VCaP (cell line): Measurements from ENCODE around the gene RFX4.

Source experiments
- H3K27ac ChIP-seq: fragments of 450-650 bp; 2 replicates; pipeline ENCODE4 v1.5.1; 2017
- CTCF ChIP-seq: fragments of 450-650 bp; conservative IDR thresholded peaks from 2 replicates; pipeline ENCODE4 v1.5.1; 2017; ENCODE audit warnings: mild to moderate bottlenecking, moderate library complexity

The RFX4 gene

GRCh38 chr12:106769546-106769945, 186.7 kb downstream of the RFX4 start:
- no peak overlapping the region for H3K27ac ChIP-seq

DNA sequence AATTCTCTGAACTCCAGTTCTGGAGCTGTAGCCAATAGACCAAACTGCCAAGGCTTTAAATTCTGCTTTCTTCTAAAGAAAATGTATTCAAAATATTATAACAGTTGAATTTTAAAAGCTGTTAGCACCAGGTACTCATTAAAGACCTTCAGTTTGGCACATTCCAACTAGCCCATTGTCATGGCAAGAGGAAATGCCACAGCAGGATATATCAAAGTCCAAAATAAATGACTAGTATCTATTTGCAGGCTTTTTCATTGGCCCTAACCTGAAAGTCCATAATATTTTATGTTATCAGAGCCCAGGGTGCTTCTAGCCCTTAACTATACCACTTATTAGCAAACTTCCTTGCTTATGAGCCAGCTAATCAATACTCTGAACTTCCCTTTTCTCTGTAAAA, 188.6 kb downstream of the RFX4 start:
- TF ChIP-seq CTCF: no peak
- H3K27ac ChIP-seq: no peak overlapping the region

More at GRCh38 chr12:106769546-106769945, 186.7 kb downstream of the RFX4 start:
- no peak for TF ChIP-seq CTCF

GRCh38 chr12:106773286-106774004, 190.6 kb downstream of the RFX4 start:
- no peak for TF ChIP-seq CTCF
- peak overlapping the region; percentile 87 for H3K27ac ChIP-seq

DNA sequence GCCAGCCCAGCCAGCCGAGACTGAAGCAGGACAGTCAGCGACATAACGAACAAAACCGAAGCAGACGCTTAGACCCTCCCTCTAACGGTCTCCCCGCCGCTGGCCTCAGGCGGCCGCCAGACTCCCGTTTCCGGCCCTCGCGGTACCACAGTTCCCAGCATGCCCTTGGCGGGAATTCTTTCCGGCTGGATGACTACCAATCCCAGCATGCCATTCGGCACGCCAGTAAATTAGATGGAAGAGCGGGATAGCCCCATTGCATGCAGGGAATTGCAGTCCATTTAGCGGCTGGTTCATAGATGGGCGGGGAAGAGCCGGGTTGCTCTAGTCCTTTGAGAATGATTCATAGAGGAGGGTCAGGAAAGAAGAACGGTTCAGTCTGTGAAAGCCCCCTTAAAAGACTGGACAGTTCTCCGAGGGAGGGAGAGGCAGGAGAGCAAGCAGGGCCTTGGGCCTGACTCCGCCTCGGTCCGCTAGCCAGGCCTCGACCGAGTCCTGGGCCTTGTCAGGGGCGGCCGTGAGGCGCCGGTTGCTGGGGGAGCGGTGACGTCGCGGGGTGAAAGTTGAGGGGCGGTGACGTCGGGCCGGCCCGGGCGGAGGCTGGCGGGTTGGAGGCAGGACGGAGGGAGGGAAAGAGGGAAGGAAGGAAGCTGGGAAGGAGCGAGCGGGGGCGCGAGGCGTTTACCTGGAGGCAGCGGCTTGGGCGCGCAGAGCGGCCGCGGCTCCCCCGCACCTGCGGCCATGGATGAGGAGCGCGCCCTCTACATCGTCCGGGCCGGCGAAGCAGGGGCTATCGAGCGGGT, 191.4 kb downstream of the RFX4 start, which contains the start of gene RIC8B:
RIC8B (plus strand) TSS at position 678 of the 803 bp plus-strand sequence; CDS start at position 742, 64 bp downstream.
- H3K27ac ChIP-seq: peak within 1 kb of the TSS; percentile 87
- TF ChIP-seq CTCF: no peak; the same call in 1 of the 2 replicates

DNA sequence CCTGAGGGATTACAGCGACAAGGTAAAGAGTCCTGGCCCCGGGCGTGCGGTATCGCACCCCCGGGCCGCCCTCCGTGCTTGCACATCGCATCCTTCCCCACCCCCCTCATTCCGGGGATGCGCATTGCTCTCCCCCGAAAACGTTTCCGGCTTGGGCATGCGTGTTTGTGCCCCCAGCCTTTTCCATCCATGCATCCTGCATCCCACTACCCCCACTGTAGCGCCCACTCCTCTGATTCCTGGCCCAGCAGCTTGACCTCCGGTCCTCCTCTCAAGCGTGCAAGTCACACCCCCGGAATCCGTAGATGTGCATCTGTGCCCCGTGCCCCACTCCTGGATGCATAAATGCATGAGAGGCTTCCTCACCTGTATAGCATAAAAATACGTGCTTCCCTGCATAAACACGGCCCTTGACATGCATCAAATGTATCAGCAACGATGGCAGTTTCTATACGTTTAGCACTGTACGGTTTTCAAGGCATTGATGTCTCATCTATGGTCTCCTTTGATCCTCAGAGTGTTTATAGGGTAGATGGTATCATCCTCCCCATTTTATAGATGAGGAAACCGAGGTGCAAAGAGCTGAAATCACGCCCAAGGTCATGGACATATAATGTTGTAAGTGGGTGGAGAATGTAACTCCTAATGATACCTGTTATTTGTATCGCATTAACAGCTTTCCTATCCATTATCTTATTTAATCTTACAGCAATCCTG, 192.2 kb downstream of the RFX4 start:
- no peak for TF ChIP-seq CTCF
- H3K27ac ChIP-seq: peak overlapping the region; percentile 87

DNA sequence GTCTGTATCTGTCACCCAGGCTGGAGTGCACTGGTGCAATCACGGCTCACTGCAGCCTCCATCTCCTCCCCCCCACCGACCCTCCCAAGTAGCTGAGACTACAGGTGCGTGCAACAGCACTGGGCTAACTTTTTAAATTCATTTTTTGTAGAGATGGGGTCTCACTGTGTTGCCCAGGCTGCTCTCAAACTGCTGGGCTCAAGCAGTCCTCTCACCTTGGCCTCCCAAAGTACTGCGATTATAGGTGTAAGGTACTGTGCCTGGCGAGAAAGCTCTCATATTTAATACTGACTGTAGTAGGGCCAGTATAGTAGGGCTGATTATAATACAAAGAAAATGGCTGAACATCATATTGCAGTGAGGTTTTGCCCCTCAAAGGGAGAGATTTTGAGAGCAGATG, 194.1 kb downstream of the RFX4 start:
- no peak overlapping the region for H3K27ac ChIP-seq
- TF ChIP-seq CTCF: no peak
